ENCODE data around the gene OTOGL.
"Not testable (repeated sequence)": the region's sequence is repeated elsewhere in the genome, so short reads cannot be mapped to it uniquely, and the experiment has no call there.

OTOGL gene

GRCh38 chr12:80058586-80058985 lies 40.8 kb upstream of the OTOGL start:
- DNase-seq (ENCODE audit: extremely low spot score): no peak
- TF ChIP-seq CTCF (IDR thresholded peaks at IDR 0.05; ENCODE audit: control extremely low read depth, extremely low read depth, low read depth, missing control alignments): no peak
- ChIA-PET CTCF (no interaction called here), POLR2A (no interaction called here)

- ChIA-PET CTCF (no interaction called here), POLR2A (no interaction called here)
- DNase-seq (ENCODE audit: extremely low spot score): no peak
- TF ChIP-seq CTCF (IDR thresholded peaks at IDR 0.05; ENCODE audit: control extremely low read depth, extremely low read depth, low read depth, missing control alignments): no peak
These were observed 40.2 kb upstream of the OTOGL start for GRCh38 chr12:80059102-80059501.

- no peak for TF ChIP-seq CTCF (IDR thresholded peaks at IDR 0.05; ENCODE audit: control extremely low read depth, extremely low read depth, low read depth, missing control alignments)
- ChIA-PET POLR2A (no interaction called here), CTCF (interaction anchor here (1.4 kb wide), 1 partner anchor 36 kb away, joined by 4 read pairs; no protein-coding TSS in a partner anchor)
- DNase-seq (ENCODE audit: extremely low spot score): no peak
These were observed 39.5 kb upstream of the OTOGL start for GRCh38 chr12:80059875-80060274.

GRCh38 chr12:80064269-80064668 lies 35.1 kb upstream of the OTOGL start:
- POLR2A ChIA-PET: no interaction called here
- no peak for DNase-seq (ENCODE audit: extremely low spot score)
- CTCF ChIA-PET: interaction anchor here (1.4 kb wide), 1 partner anchor 31 kb away, joined by 3 read pairs; no protein-coding TSS in a partner anchor
- no peak for TF ChIP-seq CTCF (IDR thresholded peaks at IDR 0.05; ENCODE audit: control extremely low read depth, extremely low read depth, low read depth, missing control alignments)

- DNase-seq (ENCODE audit: extremely low spot score): no peak
- no peak for TF ChIP-seq CTCF (IDR thresholded peaks at IDR 0.05; ENCODE audit: control extremely low read depth, extremely low read depth, low read depth, missing control alignments)
- ChIA-PET POLR2A (no interaction called here), CTCF (interaction anchor here (1.4 kb wide), 1 partner anchor 30 kb away, joined by 3 read pairs; no protein-coding TSS in a partner anchor)
These were observed 34.4 kb upstream of the OTOGL start for GRCh38 chr12:80064951-80065350.

GRCh38 chr12:80068173-80068572 lies 31.2 kb upstream of the OTOGL start:
- no peak for TF ChIP-seq CTCF (IDR thresholded peaks at IDR 0.05; ENCODE audit: control extremely low read depth, extremely low read depth, low read depth, missing control alignments)
- POLR2A ChIA-PET: no interaction called here
- no peak for DNase-seq (ENCODE audit: extremely low spot score)
- CTCF ChIA-PET: no interaction called here

- DNase-seq (ENCODE audit: extremely low spot score); POLR2A ChIA-PET; CTCF ChIA-PET: not testable (repeated sequence)
These were observed 15.3 kb upstream of the OTOGL start for GRCh38 chr12:80083892-80084614.
